GM12878 (cell line): ENCODE results near the gene CAMK1. TPM values are rescaled to one million over a fixed set of nuclear protein-coding genes. Genes with fewer than 3 reads are reported as not detected.

ENCODE experiments used
- ATAC-seq: fragments of 200-7000 bp; cut with Tn5 transposase; 3 replicates; pipeline ENCODE4 v1.9.1; 2020; ENCODE audit warnings: mild to moderate bottlenecking, moderate library complexity
- BruUV-seq: library from RNA; stranded (reverse); fragments of 400-500 nt; replicated peaks from 2 replicates; lab custom pipeline; 2021; lab: Mats Ljungman, UMichigan
- CTCF ChIA-PET: fragments of 300-600 bp; sonication (Branson Sonifier 250); formaldehyde crosslinking; extraction: SDS; loops from one replicate; lab custom pipeline; 2021; ENCODE audit warnings: inconsistent platforms; lab: Yijun Ruan, JAX
- POLR2A ChIA-PET: fragments of 350-600 bp; formaldehyde crosslinking; extraction: SDS; loops from one replicate; lab custom pipeline; 2021; ENCODE audit warnings: inconsistent platforms; lab: Charles Lee
- RAD21 ChIA-PET: fragments of 300-600 bp; sonication (Branson Sonifier 250); formaldehyde crosslinking; loops from one replicate; lab custom pipeline; 2023; ENCODE audit warnings: antibody characterized with exemption; ENCODE audit not compliant: unreplicated experiment; lab: Charles Lee
- SMC1A ChIA-PET: fragments of 300-600 bp; sonication (Branson Sonifier 250); formaldehyde crosslinking; loops from one replicate; lab custom pipeline; 2023; ENCODE audit not compliant: unreplicated experiment, uncharacterized antibody; lab: Charles Lee
- DNase-seq: peaks from one replicate; pipeline ENCODE4 v3.0.0-alpha.2; 2011; ENCODE audit warnings: low read depth, low spot score
- FAIRE-seq: peaks from 3 replicates; lab custom pipeline; 2011; peaks lifted over from hg19 to GRCh38; lab: Jason Lieb, UNC
- H2AFZ ChIP-seq: 2 replicates; pipeline ENCODE4 v1.6.0; 2011; ENCODE audit warnings: low read depth, low read length, control low read depth; ENCODE audit not compliant: control insufficient read depth
- H3K27ac ChIP-seq: 2 replicates; pipeline ENCODE4 v1.5.1; 2011; ENCODE audit warnings: control low read depth; ENCODE audit not compliant: control insufficient read depth, insufficient read depth
- H3K27me3 ChIP-seq, 2 experiments: replicated peaks in 1 of 2; 2 replicates each; pipeline versions ENCODE4 v1.6.0 to v1.6.1; 2011; ENCODE audit warnings: low read length in 1 of 2; ENCODE audit not compliant: control insufficient read depth in 2 of 2, insufficient read depth in 2 of 2
- H3K36me3 ChIP-seq, 2 experiments: 2 replicates each; pipeline ENCODE4 v1.5.1; 2011; ENCODE audit warnings: low read length in 1 of 2; ENCODE audit not compliant: control insufficient read depth in 2 of 2, insufficient read depth in 2 of 2
- H3K4me1 ChIP-seq: 2 replicates; pipeline ENCODE4 v1.6.1; 2011; ENCODE audit warnings: mild to moderate bottlenecking, low read length, moderate library complexity, mixed read lengths; ENCODE audit not compliant: control insufficient read depth, insufficient read depth
- H3K4me2 ChIP-seq: 2 replicates; pipeline ENCODE4 v1.6.0; 2011; ENCODE audit warnings: control low read depth; ENCODE audit not compliant: control insufficient read depth, insufficient read depth
- H3K4me3 ChIP-seq: fragments of 200-600 bp; sonication (generic); 2 replicates; pipeline ENCODE4 v1.5.1; 2016
- H3K79me2 ChIP-seq: 2 replicates; pipeline ENCODE4 v1.6.0; 2011; ENCODE audit warnings: low read length; ENCODE audit not compliant: control insufficient read depth, insufficient read depth
- H3K9ac ChIP-seq: 2 replicates; pipeline ENCODE4 v1.8.0; 2011; ENCODE audit warnings: low read length, control low read depth, mixed read lengths; ENCODE audit not compliant: control insufficient read depth, insufficient read depth
- H3K9me3 ChIP-seq: replicated peaks from 3 replicates; pipeline ENCODE4 v1.5.1; 2011; ENCODE audit warnings: mild to moderate bottlenecking, low read length; ENCODE audit not compliant: control insufficient read depth, insufficient read depth
- H4K20me1 ChIP-seq: 2 replicates; pipeline ENCODE4 v1.6.0; 2011; ENCODE audit not compliant: control insufficient read depth, insufficient read depth
- CBX5 ChIP-seq: sonication (generic); IDR thresholded peaks from 2 replicates; pipeline ENCODE4 v1.6.1; 2016; ENCODE audit warnings: low read depth, moderate library complexity, mild to moderate bottlenecking, inconsistent platforms
- DPF2 ChIP-seq: fragments of 450-650 bp; IDR thresholded peaks from 2 replicates; pipeline ENCODE4 v1.6.1; 2017; ENCODE audit warnings: mild to moderate bottlenecking
- FOS ChIP-seq: IDR thresholded peaks from 3 replicates; pipeline ENCODE4 v1.6.1; 2011; ENCODE audit warnings: borderline replicate concordance; ENCODE audit not compliant: insufficient read length; ENCODE audit errors: extremely low read depth
- FOXK2 ChIP-seq: fragments of 450-650 bp; IDR thresholded peaks from 2 replicates; pipeline ENCODE4 v1.6.1; 2017; ENCODE audit warnings: mild to moderate bottlenecking, moderate library complexity
- HCFC1 ChIP-seq: fragments of 150-350 bp; IDR thresholded peaks from 2 replicates; pipeline ENCODE4 v1.6.1; 2014; ENCODE audit warnings: low read length
- HDGF ChIP-seq: fragments of 450-650 bp; IDR thresholded peaks from 2 replicates; pipeline ENCODE4 v1.6.1; 2016; ENCODE audit warnings: antibody characterized with exemption
- IKZF1 ChIP-seq: fragments of 450-650 bp; conservative IDR thresholded peaks from 2 replicates; pipeline ENCODE4 v1.6.1; 2017; ENCODE audit warnings: antibody characterized with exemption, mild to moderate bottlenecking
- NFYB ChIP-seq: IDR thresholded peaks from 2 replicates; pipeline ENCODE4 v1.6.1; 2011; ENCODE audit warnings: low read depth, mild to moderate bottlenecking, low read length, improper control_type of control experiment, moderate library complexity; ENCODE audit not compliant: insufficient read depth
- PAX5 ChIP-seq: IDR thresholded peaks from 2 replicates; pipeline ENCODE4 v1.6.1; 2011; ENCODE audit warnings: low read depth, low read length, borderline replicate concordance
- SMC3 ChIP-seq: IDR thresholded peaks from 2 replicates; pipeline ENCODE4 v1.6.1; 2011; ENCODE audit warnings: low read length, improper control_type of control experiment, borderline replicate concordance
- TCF12 ChIP-seq: IDR thresholded peaks from 2 replicates; pipeline ENCODE4 v1.6.1; 2011; ENCODE audit warnings: low read depth, mild to moderate bottlenecking, low read length
- ZNF274 ChIP-seq: IDR thresholded peaks from one replicate; pipeline ENCODE4 v1.8.0; 2011; ENCODE audit not compliant: insufficient read length, insufficient read depth
- WGBS: methylation state at CpG from one replicate; pipeline ENCODE4 v1.1.6; 2016; ENCODE audit warnings: low lambda C conversion rate; ENCODE audit not compliant: insufficient replicate concordance, insufficient coverage; ENCODE audit errors: missing lambda C conversion rate; 5-methylcytosine and 5-hydroxymethylcytosine counted together
- in situ Hi-C: fragments of 300-500 bp; cut with MboI; formaldehyde crosslinking; loops from 9 replicates; pipeline ENCODE4 v1.14.3; 2018; ENCODE audit warnings: mixed read lengths
- intact Hi-C: fragments of 100-400 bp; cut with micrococcal nuclease; formaldehyde crosslinking; loops from one replicate; pipeline ENCODE4 v1.14.2; 2022; ENCODE audit not compliant: unreplicated experiment
- polyA plus RNA-seq, 11 experiments: library from polyadenylated mRNA; depleted of rRNA in 4 of 11; unstranded in 6 of 11; stranded (reverse) in 5 of 11; fragments of >200 nt; fragmentation: Nextera tagmentation in 4 of 11; fragmentation: Illumina TruSeq in 1 of 11; extraction: Ambion mirVana in 4 of 11; extraction: Trizol in 1 of 11; gene quantifications; 1 replicate in 1 of 11; 2 replicates in 10 of 11; pipeline versions ENCODE4 v1.2.1 to v1.2.3, GENCODE V29; 2011 to 2016; ENCODE audit warnings: inconsistent platforms in 2 of 11, missing spikeins in 2 of 11, low read depth in 1 of 11
- total RNA-seq, 4 experiments: library from RNA; depleted of rRNA in 3 of 4; stranded (reverse); fragments of >200 nt in 3 of 4; fragmentation: Illumina TruSeq in 1 of 4; extraction: Trizol in 1 of 4; gene quantifications; 2 replicates each; pipeline versions ENCODE4 v1.2.1 to v1.2.3, GENCODE V29; 2013 to 2021
- TF ChIP-seq, protein P1 (sequence below): fragments of 450-650 bp; IDR thresholded peaks from 2 replicates; pipeline ENCODE4 v1.6.1; 2014; ENCODE audit warnings: mild to moderate bottlenecking
- TF ChIP-seq, protein P2 (sequence below): IDR thresholded peaks from 2 replicates; pipeline ENCODE4 v1.6.1; 2012; ENCODE audit warnings: improper control_type of control experiment, low read depth, low read length; ENCODE audit not compliant: insufficient replicate concordance
- TF ChIP-seq, protein P3 (sequence below): IDR thresholded peaks from 2 replicates; pipeline ENCODE4 v1.6.1; 2012; ENCODE audit warnings: low read depth, low read length, improper control_type of control experiment

The CAMK1 gene
- total and polyA plus RNA-seq, 10 of the 15 experiments (the other 5 are each of a cell fraction or from before 2014, with no cell fraction given): 0.24 to 2.1 (median 0.51) TPM; not detected in 2

DNA sequence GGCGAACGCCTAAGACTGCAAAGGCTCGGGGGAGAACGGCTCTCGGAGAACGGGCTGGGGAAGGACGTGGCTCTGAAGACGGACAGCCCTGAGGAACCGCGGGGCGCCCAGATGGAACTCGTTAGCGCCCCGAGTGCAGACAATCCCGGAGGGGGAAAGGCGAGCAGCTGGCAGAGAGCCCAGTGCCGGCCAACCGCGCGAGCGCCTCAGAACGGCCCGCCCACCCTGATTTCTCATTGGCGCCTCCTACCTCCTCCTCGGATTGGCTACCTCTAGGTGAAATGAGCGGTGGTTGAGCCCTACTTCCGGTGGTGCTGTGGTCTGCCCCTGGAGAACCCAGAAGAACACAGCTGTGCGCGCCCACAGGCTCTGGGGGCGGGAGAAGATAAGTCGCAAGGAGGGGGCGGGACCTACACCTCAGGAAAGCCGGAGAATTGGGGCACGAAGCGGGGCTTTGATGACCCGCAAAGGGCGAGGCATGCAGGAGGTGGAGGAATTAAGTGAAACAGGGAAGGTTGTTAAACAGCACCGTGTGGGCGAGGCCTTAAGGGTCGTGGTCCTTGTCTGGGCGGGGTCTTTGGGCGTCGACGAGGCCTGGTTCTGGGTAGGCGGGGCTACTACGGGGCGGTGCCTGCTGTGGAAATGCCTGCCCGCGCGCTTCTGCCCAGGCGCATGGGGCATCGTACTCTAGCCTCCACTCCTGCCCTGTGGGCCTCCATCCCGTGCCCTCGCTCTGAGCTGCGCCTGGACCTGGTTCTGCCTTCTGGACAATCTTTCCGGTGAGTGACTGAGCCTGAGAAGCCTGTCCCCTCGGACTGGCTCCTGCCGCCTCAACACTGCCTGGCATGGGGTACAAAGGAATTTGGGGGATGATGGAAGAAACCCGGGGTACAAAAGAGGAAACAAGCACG is 19.8 kb downstream of the CAMK1 start, which contains the start of gene OGG1:
Gene OGG1 (plus strand): TSS at position 308 of the 911 bp plus-strand sequence. CDS start 335 bp downstream, at position 643.
- RAD21 ChIA-PET: interaction anchor here (0.7 to 3.1 kb wide), 7 partner anchors 17 to 246 kb away, joined by 3 to 11 read pairs (median 4); partner anchors contain the start of genes ARPC4, BRPF1, MTMR14 and TADA3
- POLR2A ChIA-PET: interaction anchor here (0.6 to 2.9 kb wide), 10 partner anchors 16 to 356 kb away, joined by 3 to 20 read pairs (median 4); partner anchors contain the start of genes ARPC4, JAGN1, RPUSD3 and TADA3
- H3K9ac ChIP-seq: peak within 1 kb of the TSS; percentile 86
- WGBS: 1% methylated on average over 60 of the region's 60 CpGs
- BruUV-seq: TSS peak; percentile 63
- SMC1A ChIA-PET: interaction anchor here (0.6 to 2.6 kb wide), 8 partner anchors 11 to 261 kb away, joined by 3 to 16 read pairs (median 4); partner anchors contain the start of genes ARPC4, BRPF1 and TADA3
- H3K4me3 ChIP-seq: peak within 1 kb of the TSS; percentile 88
- DNase-seq (peak; percentile 95), ATAC-seq (peak; percentile 95), FAIRE-seq (peak; percentile 97)
- H3K36me3 ChIP-seq: peaks cover 15 to 16% of the 10 kb centered on the region in 2 experiments
- no peaks in the 10 kb centered on the region for H3K9me3 ChIP-seq
- in situ Hi-C loops (no loop called here), intact Hi-C loops (loop anchor here (1.0 kb wide), 2 partner anchors 19 to 42 kb away; partner anchors contain the start of genes BRPF1 and TADA3)
- CTCF ChIA-PET: interaction anchor here (0.6 to 3.2 kb wide), 8 partner anchors 10 to 129 kb away, joined by 3 to 24 read pairs (median 3); partner anchors contain the start of genes ARPC4, BRPF1 and TADA3
- no peaks in the 10 kb centered on the region for H4K20me1 ChIP-seq
- H3K27me3 ChIP-seq: no peaks in the 10 kb centered on the region
- H3K4me2 ChIP-seq: peak within 1 kb of the TSS; percentile 70
- H3K27ac ChIP-seq: peak within 1 kb of the TSS; percentile 82
- peak within 1 kb of the TSS; percentile 99 for H2AFZ ChIP-seq
- peaks cover 21% of the 10 kb centered on the region for H3K4me1 ChIP-seq
- H3K79me2 ChIP-seq: peaks cover 15% of the 10 kb centered on the region
- TF ChIP-seq NFYB (peak; percentile 91), TCF12 (peak; percentile 85), FOXK2 (peak; percentile 71), IKZF1 (peak; percentile 60; the same call in 1 of the 2 replicates), HDGF (0 out of 2 replicates have a peak, but pooled peaks have one; percentile 75), HCFC1 (no peak), FOS (peak; percentile 16), PAX5 (peak; percentile 4; the same call in 1 of the 2 replicates), DPF2 (peak; percentile 24; the same call in 1 of the 2 replicates), ZNF274 (no peak), SMC3 (no peak), CBX5 (no peak)
- TF ChIP-seq, protein P1, sequence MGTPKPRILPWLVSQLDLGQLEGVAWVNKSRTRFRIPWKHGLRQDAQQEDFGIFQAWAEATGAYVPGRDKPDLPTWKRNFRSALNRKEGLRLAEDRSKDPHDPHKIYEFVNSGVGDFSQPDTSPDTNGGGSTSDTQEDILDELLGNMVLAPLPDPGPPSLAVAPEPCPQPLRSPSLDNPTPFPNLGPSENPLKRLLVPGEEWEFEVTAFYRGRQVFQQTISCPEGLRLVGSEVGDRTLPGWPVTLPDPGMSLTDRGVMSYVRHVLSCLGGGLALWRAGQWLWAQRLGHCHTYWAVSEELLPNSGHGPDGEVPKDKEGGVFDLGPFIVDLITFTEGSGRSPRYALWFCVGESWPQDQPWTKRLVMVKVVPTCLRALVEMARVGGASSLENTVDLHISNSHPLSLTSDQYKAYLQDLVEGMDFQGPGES: no peak
- TF ChIP-seq, protein P2, sequence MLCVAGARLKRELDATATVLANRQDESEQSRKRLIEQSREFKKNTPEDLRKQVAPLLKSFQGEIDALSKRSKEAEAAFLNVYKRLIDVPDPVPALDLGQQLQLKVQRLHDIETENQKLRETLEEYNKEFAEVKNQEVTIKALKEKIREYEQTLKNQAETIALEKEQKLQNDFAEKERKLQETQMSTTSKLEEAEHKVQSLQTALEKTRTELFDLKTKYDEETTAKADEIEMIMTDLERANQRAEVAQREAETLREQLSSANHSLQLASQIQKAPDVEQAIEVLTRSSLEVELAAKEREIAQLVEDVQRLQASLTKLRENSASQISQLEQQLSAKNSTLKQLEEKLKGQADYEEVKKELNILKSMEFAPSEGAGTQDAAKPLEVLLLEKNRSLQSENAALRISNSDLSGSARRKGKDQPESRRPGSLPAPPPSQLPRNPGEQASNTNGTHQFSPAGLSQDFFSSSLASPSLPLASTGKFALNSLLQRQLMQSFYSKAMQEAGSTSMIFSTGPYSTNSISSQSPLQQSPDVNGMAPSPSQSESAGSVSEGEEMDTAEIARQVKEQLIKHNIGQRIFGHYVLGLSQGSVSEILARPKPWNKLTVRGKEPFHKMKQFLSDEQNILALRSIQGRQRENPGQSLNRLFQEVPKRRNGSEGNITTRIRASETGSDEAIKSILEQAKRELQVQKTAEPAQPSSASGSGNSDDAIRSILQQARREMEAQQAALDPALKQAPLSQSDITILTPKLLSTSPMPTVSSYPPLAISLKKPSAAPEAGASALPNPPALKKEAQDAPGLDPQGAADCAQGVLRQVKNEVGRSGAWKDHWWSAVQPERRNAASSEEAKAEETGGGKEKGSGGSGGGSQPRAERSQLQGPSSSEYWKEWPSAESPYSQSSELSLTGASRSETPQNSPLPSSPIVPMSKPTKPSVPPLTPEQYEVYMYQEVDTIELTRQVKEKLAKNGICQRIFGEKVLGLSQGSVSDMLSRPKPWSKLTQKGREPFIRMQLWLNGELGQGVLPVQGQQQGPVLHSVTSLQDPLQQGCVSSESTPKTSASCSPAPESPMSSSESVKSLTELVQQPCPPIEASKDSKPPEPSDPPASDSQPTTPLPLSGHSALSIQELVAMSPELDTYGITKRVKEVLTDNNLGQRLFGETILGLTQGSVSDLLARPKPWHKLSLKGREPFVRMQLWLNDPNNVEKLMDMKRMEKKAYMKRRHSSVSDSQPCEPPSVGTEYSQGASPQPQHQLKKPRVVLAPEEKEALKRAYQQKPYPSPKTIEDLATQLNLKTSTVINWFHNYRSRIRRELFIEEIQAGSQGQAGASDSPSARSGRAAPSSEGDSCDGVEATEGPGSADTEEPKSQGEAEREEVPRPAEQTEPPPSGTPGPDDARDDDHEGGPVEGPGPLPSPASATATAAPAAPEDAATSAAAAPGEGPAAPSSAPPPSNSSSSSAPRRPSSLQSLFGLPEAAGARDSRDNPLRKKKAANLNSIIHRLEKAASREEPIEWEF: peak; percentile 25
- TF ChIP-seq, protein P3, sequence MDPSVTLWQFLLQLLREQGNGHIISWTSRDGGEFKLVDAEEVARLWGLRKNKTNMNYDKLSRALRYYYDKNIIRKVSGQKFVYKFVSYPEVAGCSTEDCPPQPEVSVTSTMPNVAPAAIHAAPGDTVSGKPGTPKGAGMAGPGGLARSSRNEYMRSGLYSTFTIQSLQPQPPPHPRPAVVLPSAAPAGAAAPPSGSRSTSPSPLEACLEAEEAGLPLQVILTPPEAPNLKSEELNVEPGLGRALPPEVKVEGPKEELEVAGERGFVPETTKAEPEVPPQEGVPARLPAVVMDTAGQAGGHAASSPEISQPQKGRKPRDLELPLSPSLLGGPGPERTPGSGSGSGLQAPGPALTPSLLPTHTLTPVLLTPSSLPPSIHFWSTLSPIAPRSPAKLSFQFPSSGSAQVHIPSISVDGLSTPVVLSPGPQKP: peak; percentile 82
